VCaP (cell line): Measurements from ENCODE around the gene CANT1.
"Not testable (repeated sequence)": the region's sequence is repeated elsewhere in the genome, so short reads cannot be mapped to it uniquely, and the experiment has no call there.

ENCODE experiments used
- H3K27ac ChIP-seq: fragments of 450-650 bp; 2 replicates; pipeline ENCODE4 v1.5.1; 2017
- CTCF ChIP-seq: fragments of 450-650 bp; conservative IDR thresholded peaks from 2 replicates; pipeline ENCODE4 v1.5.1; 2017; ENCODE audit warnings: mild to moderate bottlenecking, moderate library complexity

Gene CANT1

DNA sequence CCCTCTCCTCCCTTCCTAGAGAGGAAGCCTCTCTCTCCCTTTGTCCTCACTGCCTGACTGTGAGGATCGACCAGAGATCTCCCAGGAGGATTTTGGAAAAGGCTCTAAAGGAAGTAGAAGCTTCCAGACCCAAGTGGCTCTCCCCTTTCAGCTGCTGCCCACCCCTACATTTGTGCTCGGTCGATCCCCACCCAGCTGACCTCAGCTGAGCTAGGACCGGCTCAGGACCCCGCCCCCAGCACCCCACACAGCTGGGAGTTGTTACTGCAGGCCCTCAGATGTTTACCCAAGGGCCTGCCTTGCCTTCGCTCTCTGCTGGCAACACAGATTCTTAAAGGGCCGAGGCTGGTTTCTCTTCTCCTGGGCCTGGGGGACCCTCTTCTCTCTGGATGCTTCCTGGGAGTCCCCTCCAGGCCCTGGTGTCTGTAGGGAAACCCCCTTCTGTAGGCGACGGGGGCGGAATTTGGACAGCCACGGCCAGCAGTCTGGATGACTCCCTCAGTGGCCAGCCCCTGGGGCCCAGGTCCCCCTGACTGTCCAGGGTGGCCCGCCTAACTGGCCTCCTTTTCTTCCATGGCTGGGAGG is 57.5 kb downstream of the CANT1 start:
- TF ChIP-seq CTCF: no peak
- no peak overlapping the region for H3K27ac ChIP-seq

DNA sequence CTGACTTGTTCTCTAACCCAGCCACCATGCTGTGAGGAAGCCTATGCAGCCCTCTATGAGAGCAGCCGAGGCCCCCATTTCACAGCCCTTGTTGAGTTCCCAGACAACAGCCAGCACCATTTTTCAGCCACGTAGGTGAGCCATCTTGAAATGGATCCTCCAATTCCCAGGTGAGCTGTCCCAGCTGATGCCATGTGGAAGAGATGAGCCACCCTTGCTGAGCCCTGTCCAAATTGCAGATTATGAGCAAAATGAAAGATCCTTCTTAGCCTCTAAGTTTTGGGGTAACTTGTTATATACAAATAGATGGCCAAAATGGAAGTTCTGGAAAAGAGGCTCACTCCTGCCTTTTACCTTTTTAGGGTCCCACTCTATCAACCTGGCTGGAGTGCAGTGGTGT is 58.7 kb downstream of the CANT1 start:
- no peak overlapping the region for H3K27ac ChIP-seq
- TF ChIP-seq CTCF: no peak

GRCh38 chr17:78947235-78948149 is 62.1 kb downstream of the CANT1 start:
- H3K27ac ChIP-seq: no peak overlapping the region
- no peak for TF ChIP-seq CTCF

DNA sequence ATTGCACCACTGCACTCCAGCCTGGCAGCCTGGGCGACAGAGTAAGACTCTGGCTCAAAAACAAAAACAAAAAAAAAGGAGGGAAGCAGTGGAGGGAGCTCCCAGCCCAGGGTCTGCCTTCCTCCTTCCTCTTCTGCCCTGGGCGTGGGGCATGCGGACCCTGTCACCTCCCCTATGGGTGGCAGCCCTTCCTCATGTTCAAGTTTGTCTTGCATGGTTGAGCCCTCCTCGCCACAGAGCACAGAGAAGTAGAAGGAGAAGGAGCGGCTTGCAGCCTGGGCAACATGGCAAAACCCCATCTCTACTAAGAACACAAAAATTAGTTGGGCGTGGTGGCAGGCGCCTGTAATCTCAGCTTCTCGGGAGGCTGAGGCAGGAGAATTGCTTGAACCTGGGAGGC is 62.9 kb downstream of the CANT1 start:
- no peak for TF ChIP-seq CTCF
- H3K27ac ChIP-seq: no peak overlapping the region

- no peak overlapping the region for H3K27ac ChIP-seq
- no peak for TF ChIP-seq CTCF
Observed at GRCh38 chr17:78946131-78946530, 63.4 kb downstream of the CANT1 start.

- not testable (repeated sequence) for H3K27ac ChIP-seq
Observed at GRCh38 chr17:78945455-78945854, 64.1 kb downstream of the CANT1 start.

DNA sequence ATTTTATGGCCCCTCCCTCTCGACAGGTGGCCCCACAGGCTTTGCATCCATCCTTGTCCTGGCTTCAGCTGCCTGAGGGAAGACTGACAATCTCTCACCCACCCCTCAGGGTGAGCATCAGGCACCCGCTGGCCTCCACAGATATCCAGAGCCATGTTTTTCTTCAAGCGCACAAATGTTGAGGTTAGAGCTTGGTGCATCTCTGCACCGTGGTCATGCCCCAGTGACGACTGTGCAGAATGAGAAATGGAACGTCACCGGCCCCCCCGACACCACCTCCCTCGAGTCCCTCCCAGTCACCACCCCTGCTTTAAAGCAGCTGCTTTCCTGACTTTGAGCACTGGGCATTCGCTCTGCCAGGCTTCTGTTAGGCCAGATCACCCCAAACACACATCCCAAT is 64.6 kb downstream of the CANT1 start:
- no peak for TF ChIP-seq CTCF
- H3K27ac ChIP-seq: no peak overlapping the region

DNA sequence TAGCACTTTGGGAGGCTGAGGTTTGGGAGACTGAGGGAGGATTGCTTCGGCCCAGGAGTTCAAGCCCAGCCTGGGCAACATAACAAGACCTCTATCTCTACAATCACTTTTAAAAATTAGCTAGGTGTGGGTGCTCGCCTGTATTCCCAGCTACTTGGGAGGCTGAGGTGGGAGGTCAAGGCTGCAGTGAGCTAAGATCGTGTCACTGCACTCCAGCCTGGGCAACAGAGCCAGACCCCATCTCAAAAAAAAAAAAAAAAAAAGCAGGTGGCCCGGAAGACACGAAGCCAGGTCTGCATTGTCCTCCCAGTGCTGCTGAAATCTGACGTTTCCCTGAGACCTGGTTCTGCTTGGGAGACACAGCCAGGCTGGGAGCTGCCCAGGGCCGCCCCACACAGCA is 65.5 kb downstream of the CANT1 start:
- H3K27ac ChIP-seq: no peak overlapping the region
- no peak for TF ChIP-seq CTCF
